ENCODE data around the gene MAP3K2.

- TF ChIP-seq CTCF (conservative IDR thresholded peaks at IDR 0.05; ENCODE audit: low read depth, low read length) (no peak), EZH2 (IDR thresholded peaks at IDR 0.05; ENCODE audit: low read length, unreplicated experiment) (no peak)
These were observed 14.3 kb upstream of the MAP3K2 start for GRCh38 chr2:127401757-127402695.

All from PC-3 (cell line).